H1 (cell line): ENCODE measurements around the gene TGFBI. TPM values are rescaled to one million over a fixed set of nuclear protein-coding genes. Genes with fewer than 3 reads are reported as not detected.

Source experiments
- NANOG ChIP-seq: IDR thresholded peaks from 2 replicates; pipeline ENCODE4 v1.6.1; 2011; ENCODE audit warnings: low read length, low read depth, mild to moderate bottlenecking, inconsistent platforms; ENCODE audit not compliant: insufficient read depth, poor library complexity, severe bottlenecking
- POU5F1 ChIP-seq: IDR thresholded peaks from 2 replicates; pipeline ENCODE4 v1.6.1; 2011; ENCODE audit warnings: low read depth, mild to moderate bottlenecking, low read length, moderate library complexity
- SIX5 ChIP-seq: IDR thresholded peaks from 2 replicates; pipeline ENCODE4 v1.6.1; 2011; ENCODE audit warnings: mild to moderate bottlenecking, low read depth, low read length
- ZNF274 ChIP-seq: IDR thresholded peaks from 2 replicates; pipeline ENCODE4 v1.7.0; 2012; ENCODE audit warnings: low read length, borderline replicate concordance; ENCODE audit errors: extremely low read depth
- polyA plus RNA-seq, 7 experiments: library from polyadenylated mRNA; depleted of rRNA in 3 of 7; stranded (reverse) in 5 of 7; unstranded in 2 of 7; fragments of >200 nt in 5 of 7; fragments of 200-250 nt in 2 of 7; gene quantifications; 1 replicate in 5 of 7; 2 replicates in 1 of 7; 4 replicates in 1 of 7; pipeline versions ENCODE4 v1.2.1 to v1.2.3, GENCODE V29; 2011 to 2013; ENCODE audit warnings: missing spikeins in 2 of 7, mixed read lengths in 2 of 7
- total RNA-seq: library from RNA; stranded (reverse); fragmentation: NEBNext Ultra II Directional; extraction: Animal tissue kit (Norgen Biotek cat#: 25700); gene quantifications from 2 replicates; pipeline ENCODE4 v1.2.1, GENCODE V29; 2021

Gene TGFBI
- total and polyA plus RNA-seq, 2 of the 8 experiments (the other 6 are each of a cell fraction or from before 2014, with no cell fraction given): 6.0 to 8.5 TPM

- TF ChIP-seq ZNF274 (no peak), POU5F1 (no peak), NANOG (no peak), SIX5 (no peak)
These were observed 48.2 kb upstream of the TGFBI start (continued) for GRCh38 chr5:135980620-135981019.
